NB4 (cell line): Measurements from ENCODE around the gene HARBI1.

Source experiments
- MAX ChIP-seq: IDR thresholded peaks from 2 replicates; pipeline ENCODE4 v1.6.1; 2011; ENCODE audit warnings: low read depth, low read length
- MYC ChIP-seq: IDR thresholded peaks from 2 replicates; pipeline ENCODE4 v1.6.1; 2011; ENCODE audit warnings: low read depth, low read length
- POLR2A ChIP-seq: IDR thresholded peaks from 2 replicates; pipeline ENCODE4 v1.6.1; 2011; ENCODE audit warnings: mild to moderate bottlenecking; ENCODE audit not compliant: insufficient read length; ENCODE audit errors: extremely low read depth
- TF ChIP-seq, protein P1 (sequence below): IDR thresholded peaks from one replicate; pipeline ENCODE4 v1.5.1; 2012; ENCODE audit warnings: low read depth, low read length

DNA sequence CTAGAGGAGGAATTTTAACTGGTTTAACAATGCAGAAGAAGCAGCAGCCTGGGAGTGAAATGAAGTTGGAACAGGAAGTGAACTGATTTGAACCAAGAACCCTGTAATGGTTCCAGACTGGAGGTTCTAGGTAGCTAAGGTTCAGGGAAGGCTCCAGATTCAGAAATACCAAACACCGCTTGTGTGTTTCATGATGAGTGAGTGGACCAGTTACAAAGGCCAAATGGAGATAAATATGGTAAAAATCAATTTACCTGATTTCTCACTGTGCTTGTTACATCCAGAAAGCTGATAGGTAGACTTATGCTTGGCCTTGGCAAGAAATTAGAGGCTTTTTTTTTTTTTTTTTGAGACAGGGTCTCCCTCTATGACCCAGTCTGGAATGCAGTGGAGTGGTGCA lies 13.2 kb upstream of the HARBI1 start:
- TF ChIP-seq, protein P1, sequence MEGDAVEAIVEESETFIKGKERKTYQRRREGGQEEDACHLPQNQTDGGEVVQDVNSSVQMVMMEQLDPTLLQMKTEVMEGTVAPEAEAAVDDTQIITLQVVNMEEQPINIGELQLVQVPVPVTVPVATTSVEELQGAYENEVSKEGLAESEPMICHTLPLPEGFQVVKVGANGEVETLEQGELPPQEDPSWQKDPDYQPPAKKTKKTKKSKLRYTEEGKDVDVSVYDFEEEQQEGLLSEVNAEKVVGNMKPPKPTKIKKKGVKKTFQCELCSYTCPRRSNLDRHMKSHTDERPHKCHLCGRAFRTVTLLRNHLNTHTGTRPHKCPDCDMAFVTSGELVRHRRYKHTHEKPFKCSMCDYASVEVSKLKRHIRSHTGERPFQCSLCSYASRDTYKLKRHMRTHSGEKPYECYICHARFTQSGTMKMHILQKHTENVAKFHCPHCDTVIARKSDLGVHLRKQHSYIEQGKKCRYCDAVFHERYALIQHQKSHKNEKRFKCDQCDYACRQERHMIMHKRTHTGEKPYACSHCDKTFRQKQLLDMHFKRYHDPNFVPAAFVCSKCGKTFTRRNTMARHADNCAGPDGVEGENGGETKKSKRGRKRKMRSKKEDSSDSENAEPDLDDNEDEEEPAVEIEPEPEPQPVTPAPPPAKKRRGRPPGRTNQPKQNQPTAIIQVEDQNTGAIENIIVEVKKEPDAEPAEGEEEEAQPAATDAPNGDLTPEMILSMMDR, result no peak
- TF ChIP-seq POLR2A, result no peak
- no peak for TF ChIP-seq MYC
- no peak for TF ChIP-seq MAX
